Endothelial cell of umbilical vein (primary cell): ENCODE results near the gene ATAD3A. TPM values are rescaled to one million over a fixed set of nuclear protein-coding genes. Genes with fewer than 3 reads are reported as not detected.

ENCODE experiments used
- BruUV-seq: library from RNA; stranded (reverse); fragments of 400-500 nt; replicated peaks from 2 replicates; lab custom pipeline; 2021; lab: Mats Ljungman, UMichigan
- CTCF ChIA-PET: fragments of 300-600, 350-600 bp; sonication (Branson Sonifier 250); formaldehyde crosslinking; loops from one replicate; lab custom pipeline; 2021; ENCODE audit warnings: antibody characterized with exemption, inconsistent platforms; lab: Charles Lee
- POLR2A ChIA-PET: fragments of 300-600, 350-600 bp; sonication (Branson Sonifier 250); formaldehyde crosslinking; loops from one replicate; lab custom pipeline; 2021; ENCODE audit warnings: antibody characterized with exemption, inconsistent platforms; lab: Charles Lee
- DNase-seq: peaks from one replicate; pipeline ENCODE4 v3.0.0-alpha.2; 2011; ENCODE audit warnings: low read depth, low spot score
- FAIRE-seq: peaks from 2 replicates; lab custom pipeline; 2011; peaks lifted over from hg19 to GRCh38; lab: Jason Lieb, UNC
- H2AFZ ChIP-seq: 2 replicates; pipeline ENCODE4 v1.6.0; 2012; ENCODE audit warnings: low read depth, low read length, control low read depth, inconsistent platforms
- H3K27ac ChIP-seq: 2 replicates; pipeline ENCODE4 v1.5.1; 2011; ENCODE audit warnings: low read depth, mild to moderate bottlenecking, control low read depth, low read length, moderate library complexity; ENCODE audit not compliant: insufficient read depth
- H3K27me3 ChIP-seq, 2 experiments: 2 replicates each; pipeline versions ENCODE4 v1.6.0 to v1.6.1; 2011; ENCODE audit warnings: low read length in 2 of 2, mixed read lengths in 1 of 2; ENCODE audit not compliant: control insufficient read depth in 2 of 2, insufficient read depth in 2 of 2
- H3K36me3 ChIP-seq, 2 experiments: 2 replicates in 1 of 2; 3 replicates in 1 of 2; pipeline ENCODE4 v1.5.1; 2011; ENCODE audit warnings: low read length in 2 of 2, mild to moderate bottlenecking in 1 of 2, moderate library complexity in 1 of 2; ENCODE audit not compliant: control insufficient read depth in 2 of 2, insufficient read depth in 2 of 2; ENCODE audit errors: extremely low read depth in 1 of 2
- H3K4me1 ChIP-seq: 3 replicates; pipeline ENCODE4 v1.5.1; 2011; ENCODE audit warnings: mild to moderate bottlenecking, low read length; ENCODE audit not compliant: control insufficient read depth, insufficient read depth; ENCODE audit errors: extremely low read depth
- H3K4me2 ChIP-seq: 2 replicates; pipeline ENCODE4 v1.6.1; 2011; ENCODE audit warnings: low read length, control low read depth, mixed read lengths; ENCODE audit not compliant: insufficient read depth
- H3K4me3 ChIP-seq, 3 experiments: fragments of 200-600 bp in 1 of 3; sonication (generic), shearing (Covaris generic) in 1 of 3; replicated peaks in 1 of 3; 2 replicates each; pipeline ENCODE4 v1.5.1; 2011 to 2016; ENCODE audit warnings: control low read depth in 3 of 3, low read length in 3 of 3, mild to moderate bottlenecking in 2 of 3, inconsistent platforms in 1 of 3, low read depth in 1 of 3, moderate library complexity in 1 of 3; ENCODE audit not compliant: insufficient read depth in 1 of 3
- H3K79me2 ChIP-seq: 2 replicates; pipeline ENCODE4 v1.6.0; 2012; ENCODE audit warnings: low read length, inconsistent platforms; ENCODE audit not compliant: control insufficient read depth, insufficient read depth
- H3K9ac ChIP-seq: replicated peaks from 2 replicates; pipeline ENCODE3; 2011; ENCODE audit warnings: low read length, control low read depth; ENCODE audit not compliant: insufficient read depth; ENCODE audit errors: extremely low read depth
- H3K9me1 ChIP-seq: replicated peaks from 3 replicates; pipeline ENCODE4 v1.6.0; 2011; ENCODE audit warnings: mild to moderate bottlenecking, low read length; ENCODE audit not compliant: control insufficient read depth, insufficient read depth; ENCODE audit errors: extremely low read depth
- H3K9me3 ChIP-seq: replicated peaks from 2 replicates; pipeline ENCODE4 v1.5.1; 2012; ENCODE audit warnings: low read length, inconsistent platforms; ENCODE audit not compliant: control insufficient read depth, insufficient read depth
- H4K20me1 ChIP-seq: replicated peaks from 2 replicates; pipeline ENCODE3; 2011; ENCODE audit warnings: mild to moderate bottlenecking, low read length; ENCODE audit not compliant: control insufficient read depth, insufficient read depth; ENCODE audit errors: extremely low read depth
- CTCF ChIP-seq, 2 donors: IDR thresholded peaks; 1 replicate in 1 of 2; 2 replicates in 1 of 2; pipeline ENCODE4 v1.5.1; 2011; ENCODE audit warnings: low read length in 2 of 2, mild to moderate bottlenecking in 2 of 2, moderate library complexity in 2 of 2, control low read depth in 1 of 2, inconsistent platforms in 1 of 2, low read depth in 1 of 2; ENCODE audit not compliant: insufficient read depth in 1 of 2; ENCODE audit errors: extremely low read depth in 1 of 2
- EZH2 ChIP-seq: IDR thresholded peaks from 2 replicates; pipeline ENCODE4 v1.6.1; 2012; ENCODE audit warnings: borderline replicate concordance, low read depth, mild to moderate bottlenecking, moderate library complexity, low read length, inconsistent platforms; ENCODE audit not compliant: severe bottlenecking
- FOS ChIP-seq: IDR thresholded peaks from 2 replicates; pipeline ENCODE4 v1.6.1; 2011; ENCODE audit warnings: mild to moderate bottlenecking, low read length, moderate library complexity, borderline replicate concordance; ENCODE audit not compliant: insufficient read depth
- GATA2 ChIP-seq: IDR thresholded peaks from 2 replicates; pipeline ENCODE4 v1.7.0; 2011; ENCODE audit warnings: low read depth, mild to moderate bottlenecking, moderate library complexity, mixed read lengths, low read length; ENCODE audit not compliant: insufficient read length, insufficient read depth
- JUN ChIP-seq: IDR thresholded peaks from 2 replicates; pipeline ENCODE4 v1.6.1; 2011; ENCODE audit warnings: borderline replicate concordance, low read depth; ENCODE audit not compliant: insufficient read length, insufficient read depth
- MYC ChIP-seq: IDR thresholded peaks from one replicate; pipeline ENCODE4 v1.6.1; 2011; ENCODE audit warnings: mild to moderate bottlenecking, low read depth, low read length
- POLR2A ChIP-seq: IDR thresholded peaks from 2 replicates; pipeline ENCODE4 v1.6.1; 2012; ENCODE audit warnings: low read depth, mild to moderate bottlenecking, control low read depth, low read length
- POLR2AphosphoS5 ChIP-seq: IDR thresholded peaks from 2 replicates; pipeline ENCODE4 v1.6.1; 2012; ENCODE audit warnings: low read depth, mild to moderate bottlenecking, control low read depth, low read length, moderate library complexity; ENCODE audit not compliant: insufficient read depth
- dilution Hi-C: fragments of 300-500 bp; cut with MboI; formaldehyde crosslinking; loops from one replicate; pipeline ENCODE4 v1.15.0; 2019; ENCODE audit warnings: low sequenced_read_pairs; ENCODE audit not compliant: extremely low pct_ligation_motif_present
- intact Hi-C: fragments of 100-400 bp; cut with micrococcal nuclease; formaldehyde crosslinking; loops from one replicate; pipeline ENCODE4 v1.10.0; 2022
- polyA plus RNA-seq, 4 experiments: library from polyadenylated mRNA; depleted of rRNA in 3 of 4; stranded (reverse) in 3 of 4; unstranded in 1 of 4; fragments of >200 nt; gene quantifications; 2 replicates each; pipeline versions ENCODE4 v1.2.1 to v1.2.3, GENCODE V29; 2011 to 2012; ENCODE audit warnings: missing spikeins in 1 of 4
- total RNA-seq: library from RNA; stranded (reverse); gene quantifications from 2 replicates; pipeline ENCODE4 v1.2.3, GENCODE V29; 2021
- TF ChIP-seq, protein P1 (sequence below): IDR thresholded peaks from 2 replicates; pipeline ENCODE4 v1.6.1; 2011; ENCODE audit not compliant: insufficient read depth, insufficient read length

The ATAD3A gene
- total and polyA plus RNA-seq, 2 donors (not counting 3 experiments of a cell fraction or from before 2014, with no cell fraction given) = 24.9 to 55.2 TPM

GRCh38 chr1:1534401-1535154 is 22.6 kb downstream of the ATAD3A start:
- dilution Hi-C loops (no loop called here), intact Hi-C loops (no loop called here)
- no TSS peak for BruUV-seq
- H3K9me3 ChIP-seq = no peaks in the 10 kb centered on the region
- no peaks in the 10 kb centered on the region for H3K4me1 ChIP-seq
- no peak overlapping the region for H2AFZ ChIP-seq
- H3K27me3 ChIP-seq = no peaks in the 10 kb centered on the region
- H3K27ac ChIP-seq = no peak overlapping the region
- H4K20me1 ChIP-seq = no peaks in the 10 kb centered on the region
- POLR2A ChIA-PET = no interaction called here
- H3K4me2 ChIP-seq = no peak overlapping the region
- no peaks in the 10 kb centered on the region for H3K9me1 ChIP-seq
- CTCF ChIA-PET = no interaction called here
- H3K36me3 ChIP-seq = peaks cover 0 to 7% of the 10 kb centered on the region in 2 experiments
- peaks cover 7% of the 10 kb centered on the region for H3K79me2 ChIP-seq
- DNase-seq = no peak
- no peak for FAIRE-seq
- H3K9ac ChIP-seq = no peak overlapping the region
- TF ChIP-seq POLR2A (no peak), EZH2 (no peak), MYC (no peak), GATA2 (no peak), JUN (no peak), CTCF (IDR thresholded peaks at IDR 0.05; ENCODE audit: extremely low read depth in 1 of 2, insufficient read depth in 1 of 2, low read depth in 1 of 2, low read length in 2 of 2) (no peak), POLR2AphosphoS5 (no peak), FOS (no peak)
- TF ChIP-seq, protein P1, sequence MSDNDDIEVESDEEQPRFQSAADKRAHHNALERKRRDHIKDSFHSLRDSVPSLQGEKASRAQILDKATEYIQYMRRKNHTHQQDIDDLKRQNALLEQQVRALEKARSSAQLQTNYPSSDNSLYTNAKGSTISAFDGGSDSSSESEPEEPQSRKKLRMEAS = no peak
- no peak overlapping the region for H3K4me3 ChIP-seq
